GM04503 (cell line): ENCODE data around the gene NCK1.

ENCODE experiments used
- DNase-seq: peaks from one replicate; pipeline ENCODE4 v3.0.0-alpha.2; 2012; ENCODE audit warnings: low read depth

The NCK1 gene

DNA sequence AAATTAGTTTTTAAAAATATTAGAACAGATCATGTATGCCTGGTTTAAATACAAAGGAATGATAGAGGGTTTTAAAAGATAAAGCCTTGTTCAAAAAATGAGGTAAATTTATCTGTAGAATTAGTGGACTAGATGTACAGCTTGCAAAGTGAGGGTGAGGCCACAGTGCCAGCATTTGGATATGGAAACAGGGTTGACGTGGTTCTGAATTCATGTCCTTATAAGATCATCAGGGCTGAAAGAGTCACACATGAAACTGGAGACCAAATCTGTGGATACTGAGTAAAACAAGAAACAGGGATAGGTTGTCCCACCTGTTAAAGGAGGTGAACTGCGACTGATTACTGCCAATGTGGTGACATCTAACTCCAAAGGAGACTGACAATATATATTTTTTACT, 46.3 kb downstream of the NCK1 start:
- no peak for DNase-seq

DNA sequence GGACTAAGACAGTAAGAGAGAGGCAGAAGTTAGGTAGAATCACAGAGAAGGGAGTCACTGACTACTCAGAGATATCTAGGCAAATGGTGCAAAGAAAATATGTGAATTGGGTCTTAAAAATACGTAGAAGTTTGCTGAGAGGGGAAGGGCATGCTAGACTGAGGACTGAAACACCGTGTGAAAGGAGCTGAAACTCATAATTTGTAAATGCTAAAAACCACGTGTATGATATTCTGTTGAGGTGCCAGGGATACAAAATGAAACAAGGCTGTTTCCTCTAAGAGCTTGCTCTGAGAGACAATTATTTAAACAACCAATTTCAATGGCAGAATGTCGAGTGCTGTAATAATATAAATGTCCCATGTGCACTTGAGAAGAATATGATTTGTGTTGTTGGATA, 47.2 kb downstream of the NCK1 start:
- no peak for DNase-seq

DNA sequence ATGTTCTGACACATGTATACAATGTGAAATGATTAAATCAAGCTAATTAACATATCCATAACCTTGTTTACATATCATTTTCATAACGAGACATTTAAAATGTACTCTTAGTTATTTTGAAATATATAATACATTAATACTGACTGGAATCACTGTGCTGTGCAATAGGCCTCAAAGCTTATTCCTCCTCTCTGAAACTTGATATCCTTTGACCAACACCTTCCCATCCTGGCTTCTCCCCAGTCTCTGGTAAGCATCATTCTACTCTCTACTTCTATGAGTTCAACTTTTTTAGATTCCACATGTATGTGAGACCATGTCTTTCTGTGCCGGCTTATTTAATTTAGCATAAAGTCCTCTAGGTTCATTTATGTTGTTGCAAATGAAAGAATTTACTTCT, 48.7 kb downstream of the NCK1 start:
- DNase-seq = no peak

- DNase-seq = no peak
Observed at GRCh38 chr3:136913168-136913567, 51.2 kb downstream of the NCK1 start.

- DNase-seq = no peak
Observed at GRCh38 chr3:136914739-136915138, 52.7 kb downstream of the NCK1 start.

GRCh38 chr3:136916223-136916622, 54.2 kb downstream of the NCK1 start:
- no peak for DNase-seq

DNA sequence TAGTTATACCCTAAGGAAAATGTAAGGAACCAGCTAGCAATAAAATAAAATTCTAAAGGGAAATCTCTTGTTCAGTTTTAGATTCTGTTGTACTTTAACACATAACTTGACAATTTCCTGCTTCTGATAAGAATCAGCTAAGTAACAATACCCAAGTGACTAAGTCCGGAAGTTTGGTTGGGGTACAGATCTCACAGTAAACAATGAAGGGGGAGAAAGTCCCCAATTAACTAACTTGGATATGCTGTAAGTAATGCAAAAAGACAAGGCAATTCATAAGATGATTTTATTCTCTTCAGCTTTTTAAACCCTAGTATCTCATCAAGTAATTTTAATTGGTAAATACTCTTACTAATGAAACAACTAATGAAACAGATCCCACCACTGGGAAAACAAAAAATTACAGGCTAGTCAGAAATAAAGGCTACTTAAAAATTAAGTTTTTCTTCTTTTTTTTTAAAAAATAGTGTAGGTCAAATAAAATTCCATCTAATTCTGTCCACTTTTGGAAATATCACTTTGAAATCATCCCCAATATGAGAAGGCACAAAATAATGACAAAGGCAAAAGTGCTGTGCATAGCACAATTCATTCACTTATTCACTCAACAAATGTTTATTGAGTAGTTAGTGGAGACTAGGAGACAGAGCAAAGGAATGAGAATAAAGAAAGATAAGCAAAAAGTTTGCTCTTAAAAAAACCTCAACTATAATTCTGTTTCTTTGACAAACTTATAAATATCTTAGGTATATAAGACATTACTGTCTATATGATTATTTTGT, 58.0 kb downstream of the NCK1 start:
- no peak for DNase-seq

DNA sequence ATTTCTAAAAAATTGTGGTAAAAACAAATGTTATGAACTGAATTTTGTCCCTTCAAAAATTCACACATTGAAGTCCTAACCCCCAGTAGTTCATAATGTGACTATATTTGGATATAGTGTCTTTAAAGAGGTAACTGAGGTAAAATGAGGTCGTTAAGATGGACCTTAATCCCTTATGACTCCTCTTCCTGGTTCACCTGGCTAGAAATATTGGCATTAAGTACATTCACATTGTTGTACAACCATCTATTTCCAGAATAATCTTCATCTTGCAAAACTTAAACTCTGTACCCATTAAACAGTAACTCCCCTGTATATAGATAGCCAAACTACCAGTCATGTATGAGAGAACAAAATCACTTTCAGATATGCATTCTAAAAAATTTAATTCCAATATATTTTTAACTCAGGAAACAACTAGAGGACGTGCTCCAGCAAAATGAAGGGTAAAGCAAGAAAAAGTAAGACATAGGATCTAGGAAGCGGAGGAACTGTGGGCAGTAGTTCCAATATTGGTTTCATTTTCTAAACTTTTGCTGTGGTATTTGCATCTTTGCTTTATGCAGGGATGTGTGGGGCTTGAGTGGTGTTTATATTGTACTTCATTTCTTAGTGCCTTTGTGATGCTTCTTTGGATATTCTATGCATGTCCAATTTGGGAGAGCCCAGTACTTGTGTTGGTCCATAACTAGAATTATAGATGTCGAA, 59.0 kb downstream of the NCK1 start:
- DNase-seq = no peak

- DNase-seq = no peak
Observed at GRCh38 chr3:136925425-136926190, 63.6 kb downstream of the NCK1 start.

GRCh38 chr3:136928240-136928639, 66.2 kb downstream of the NCK1 start:
- DNase-seq = no peak

- DNase-seq = no peak
Observed at GRCh38 chr3:136929977-136930670, 68.1 kb downstream of the NCK1 start.

DNA sequence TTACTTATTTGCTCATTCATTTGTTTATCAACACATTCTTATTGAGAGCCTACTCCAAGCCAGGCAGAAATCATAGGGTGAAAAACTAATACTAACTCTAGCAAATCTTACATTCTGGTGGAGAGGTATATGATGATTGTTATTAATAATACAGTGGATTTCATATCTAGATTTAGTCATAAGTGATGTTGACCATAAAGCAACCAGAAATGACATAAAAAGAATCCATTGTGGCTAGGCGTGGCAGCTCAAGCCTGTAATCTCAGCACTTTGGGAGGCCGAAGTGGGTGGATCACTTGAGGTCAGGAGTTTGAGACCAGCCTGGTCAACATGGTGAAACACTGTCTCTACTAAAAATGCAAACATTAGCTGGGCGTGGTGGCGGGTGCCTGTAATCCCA, 69.6 kb downstream of the NCK1 start:
- no peak for DNase-seq

DNA sequence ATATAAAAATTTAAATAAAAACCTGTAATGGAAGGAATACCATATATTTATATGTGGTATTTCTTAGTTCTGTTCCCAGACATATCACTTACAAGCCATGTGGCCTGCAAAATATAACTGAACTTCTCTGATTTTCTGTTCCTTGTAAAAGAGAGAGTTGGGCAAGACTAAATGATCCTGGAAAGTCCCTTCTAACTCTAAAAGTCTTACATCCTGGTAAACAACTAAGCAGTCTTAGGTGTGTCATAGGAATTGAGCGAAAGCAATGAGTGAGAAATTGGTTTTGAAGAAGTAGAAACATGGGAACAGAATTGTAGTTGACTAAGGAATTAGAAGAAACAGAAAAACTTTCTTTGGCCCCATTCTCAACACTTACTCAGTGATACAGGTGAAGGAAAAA, 70.5 kb downstream of the NCK1 start:
- DNase-seq = no peak

GRCh38 chr3:136932978-136933772, 71.2 kb downstream of the NCK1 start:
- DNase-seq = no peak

GRCh38 chr3:136937175-136937574, 75.2 kb downstream of the NCK1 start:
- no peak for DNase-seq

GRCh38 chr3:136937851-136938250, 75.8 kb downstream of the NCK1 start:
- no peak for DNase-seq

DNA sequence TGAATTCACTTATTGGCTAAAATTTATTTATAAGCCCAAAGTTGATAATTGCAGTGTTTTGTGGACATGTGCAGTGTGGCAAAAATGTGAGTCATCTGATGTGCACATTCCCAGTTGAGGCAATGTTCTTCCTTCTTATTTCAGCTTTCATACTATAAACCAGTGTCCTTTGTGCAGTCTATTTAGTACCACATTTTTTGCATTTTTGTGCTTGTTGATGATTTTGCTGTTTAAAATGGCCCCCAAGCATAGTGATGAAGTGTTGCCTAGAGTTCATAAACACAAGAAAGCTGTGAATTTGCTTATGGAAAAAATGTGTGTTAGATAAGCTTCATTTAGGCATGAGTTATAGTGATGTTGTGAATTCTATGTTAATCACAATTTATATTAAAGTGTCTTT, 76.3 kb downstream of the NCK1 start:
- peak; percentile 65 for DNase-seq

GRCh38 chr3:136939489-136939888, 77.5 kb downstream of the NCK1 start:
- no peak for DNase-seq

DNA sequence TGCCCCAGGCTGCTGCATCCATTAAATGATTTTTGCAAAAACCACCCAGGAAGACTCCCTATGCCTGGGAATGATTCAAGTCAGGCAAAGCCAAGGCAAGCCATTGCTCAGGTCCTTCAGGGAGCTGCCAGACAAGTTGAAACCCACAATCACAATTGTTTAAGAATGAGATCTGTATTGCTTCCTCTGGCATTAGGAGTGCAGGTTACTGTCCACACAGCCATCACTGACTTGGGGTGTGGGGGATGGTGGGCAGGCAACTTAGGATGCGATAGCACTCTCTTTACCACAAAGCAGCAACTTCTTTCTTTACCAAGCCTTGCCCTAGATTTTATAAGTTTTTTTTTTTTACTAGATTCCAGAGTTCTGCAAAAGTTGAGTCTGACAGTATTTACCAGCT, 80.8 kb downstream of the NCK1 start:
- DNase-seq = no peak

DNA sequence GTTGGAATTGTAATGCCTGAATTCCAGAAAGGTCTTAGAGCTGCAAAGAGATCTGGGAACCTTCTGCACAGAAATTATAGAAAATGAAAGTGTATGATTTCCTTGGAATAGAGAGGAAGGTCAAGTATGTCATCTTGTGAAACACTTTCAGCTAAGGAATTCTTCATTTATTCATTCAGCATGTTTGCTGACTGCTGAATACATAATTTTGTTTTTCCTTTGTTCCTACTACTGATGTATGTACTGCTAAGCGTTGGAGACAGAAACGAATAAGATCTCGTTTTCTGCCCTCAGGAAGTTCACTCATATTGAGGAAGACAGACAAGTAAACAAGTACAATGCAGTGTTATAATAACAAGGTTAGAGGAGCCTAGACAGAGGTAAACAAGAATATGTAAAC, 81.4 kb downstream of the NCK1 start:
- DNase-seq = no peak

GRCh38 chr3:136946978-136947377, 85.0 kb downstream of the NCK1 start:
- no peak for DNase-seq

- no peak for DNase-seq
Observed at GRCh38 chr3:136947477-136947876, 85.5 kb downstream of the NCK1 start.
